GM12891 (cell line): ENCODE measurements around the gene ALPK3.

Experiments
- PAX5 ChIP-seq: IDR thresholded peaks from 2 replicates; pipeline ENCODE4 v1.6.1; 2011; ENCODE audit warnings: low read length, moderate library complexity, mild to moderate bottlenecking; ENCODE audit not compliant: insufficient read depth, severe bottlenecking
- POLR2A ChIP-seq: IDR thresholded peaks from 2 replicates; pipeline ENCODE4 v1.6.1; 2011; ENCODE audit warnings: low read depth, low read length, control low read depth
- POLR2AphosphoS5 ChIP-seq: IDR thresholded peaks from 2 replicates; pipeline ENCODE4 v1.6.1; 2011; ENCODE audit warnings: low read depth, low read length, control low read depth
- POU2F2 ChIP-seq: IDR thresholded peaks from 2 replicates; pipeline ENCODE4 v1.6.1; 2011; ENCODE audit warnings: low read depth, mild to moderate bottlenecking, control low read depth, low read length, moderate library complexity
- SPI1 ChIP-seq: IDR thresholded peaks from 2 replicates; pipeline ENCODE4 v1.6.1; 2011; ENCODE audit warnings: low read depth, low read length, control low read depth
- TAF1 ChIP-seq: IDR thresholded peaks from 2 replicates; pipeline ENCODE4 v1.6.1; 2011; ENCODE audit warnings: low read depth, low read length, control low read depth

DNA sequence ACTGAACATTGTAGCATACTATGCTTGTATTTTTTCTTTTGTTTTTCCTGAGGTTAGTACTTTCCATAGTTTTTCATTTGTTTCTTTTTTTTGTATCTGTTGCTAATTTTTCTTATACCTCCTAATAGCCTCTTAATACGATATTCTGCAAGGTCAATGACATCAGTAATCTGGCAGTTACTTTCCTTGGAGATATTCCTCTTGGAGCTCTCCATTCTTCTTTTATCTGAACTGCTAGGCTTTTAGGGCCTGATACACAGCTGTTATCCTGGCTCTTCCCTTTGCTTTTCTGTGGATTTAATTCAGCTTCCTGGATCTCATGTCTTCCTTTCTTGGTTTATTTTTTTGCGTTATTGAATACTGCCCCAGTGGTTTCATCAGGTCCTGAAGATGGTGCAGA is 12.9 kb downstream of the ALPK3 start:
- TF ChIP-seq POLR2AphosphoS5 = no peak
- TF ChIP-seq POLR2A = no peak
- no peak for TF ChIP-seq SPI1
- TF ChIP-seq TAF1 = no peak
- no peak for TF ChIP-seq POU2F2
- TF ChIP-seq PAX5 = no peak
